K562 (cell line): ENCODE results near the gene ANP32B. TPM values are rescaled to one million over a fixed set of nuclear protein-coding genes. Genes with fewer than 3 reads are reported as not detected.
A peak's percentile ranks its signal among the peaks of the same experiment; 100 is the strongest.

Experiments
- ARID1B ChIP-seq: fragments of 450-650 bp; IDR thresholded peaks from 2 replicates; pipeline ENCODE4 v1.6.1; 2016; ENCODE audit warnings: antibody characterized with exemption, mild to moderate bottlenecking, inconsistent platforms
- C11orf30 ChIP-seq: fragments of 450-650 bp; IDR thresholded peaks from 2 replicates; pipeline ENCODE4 v1.6.1; 2016; ENCODE audit warnings: low read depth, mild to moderate bottlenecking
- DACH1 ChIP-seq: fragments of 450-650 bp; IDR thresholded peaks from 2 replicates; pipeline ENCODE4 v1.6.1; 2018; ENCODE audit not compliant: partially characterized antibody
- DPF2 ChIP-seq: fragments of 450-650 bp; IDR thresholded peaks from 2 replicates; pipeline ENCODE4 v1.6.1; 2016
- EZH2 ChIP-seq: IDR thresholded peaks from 2 replicates; pipeline ENCODE4 v1.6.1; 2012; ENCODE audit warnings: low read depth, mild to moderate bottlenecking, inconsistent platforms, low read length, borderline replicate concordance
- FOXJ2 ChIP-seq: fragments of 200-800 bp; sonication (Bioruptor generic); IDR thresholded peaks from 2 replicates; pipeline ENCODE4 v1.6.1; 2016; ENCODE audit warnings: missing genetic modification characterization, missing compliant biosample characterization
- HMG20A ChIP-seq: fragments of 450-650 bp; formaldehyde crosslinking; conservative IDR thresholded peaks from 2 replicates; pipeline ENCODE4 v1.4.0; 2020; ENCODE audit warnings: mild to moderate bottlenecking, mixed read lengths
- ILF3 ChIP-seq: fragments of 450-650 bp; IDR thresholded peaks from 2 replicates; pipeline ENCODE4 v1.6.1; 2018; ENCODE audit warnings: antibody characterized with exemption, mild to moderate bottlenecking, moderate library complexity, borderline replicate concordance
- IRF2 ChIP-seq: sonication (generic); formaldehyde crosslinking; IDR thresholded peaks from 2 replicates; pipeline ENCODE4 v1.8.1; 2022; ENCODE audit warnings: mild to moderate bottlenecking, missing genetic modification reagents
- MED1 ChIP-seq: sonication (generic); formaldehyde crosslinking; IDR thresholded peaks from 2 replicates; pipeline ENCODE4 v1.8.1; 2023; ENCODE audit warnings: missing genetic modification reagents, borderline replicate concordance
- MTA1 ChIP-seq: fragments of 450-650 bp; IDR thresholded peaks from 2 replicates; pipeline ENCODE4 v1.6.1; 2017; ENCODE audit warnings: borderline replicate concordance
- POLR2AphosphoS5 ChIP-seq: IDR thresholded peaks from 2 replicates; pipeline ENCODE4 v1.6.1; 2011; ENCODE audit warnings: mild to moderate bottlenecking, low read depth, low read length, moderate library complexity; ENCODE audit not compliant: control insufficient read depth, insufficient read depth
- RBM17 ChIP-seq: fragments of 200-400 bp; formaldehyde crosslinking; IDR thresholded peaks from 2 replicates; pipeline ENCODE4 v1.6.1; 2017; ENCODE audit warnings: low read depth, mild to moderate bottlenecking, low read length, borderline replicate concordance
- RHOXF2B ChIP-seq: fragments of 250-450 bp; sonication (Bioruptor Pico); conservative IDR thresholded peaks from 2 replicates; pipeline ENCODE4 v1.5.1; 2021
- SMAD1 ChIP-seq: fragments of 150-350 bp; IDR thresholded peaks from 2 replicates; pipeline ENCODE4 v1.6.1; 2014; ENCODE audit warnings: low read length, low read depth; ENCODE audit not compliant: partially characterized antibody
- SUPT5H ChIP-seq: fragments of 450-650 bp; IDR thresholded peaks from 2 replicates; pipeline ENCODE4 v1.6.1; 2016
- TBP ChIP-seq: optimal IDR thresholded peaks from 2 replicates; pipeline ENCODE3; 2011; ENCODE audit warnings: low read depth, low read length, improper control_type of control experiment
- ZSCAN29 ChIP-seq: fragments of 450-650 bp; IDR thresholded peaks from 2 replicates; pipeline ENCODE4 v1.6.1; 2017
- polyA plus RNA-seq, 8 experiments: library from polyadenylated mRNA; depleted of rRNA in 4 of 8; stranded (reverse) in 5 of 8; unstranded in 3 of 8; fragments of >200 nt; fragmentation: Nextera tagmentation in 2 of 8; fragmentation: Illumina TruSeq in 1 of 8; extraction: Ambion mirVana in 2 of 8; extraction: Trizol in 1 of 8; gene quantifications; 2 replicates each; pipeline versions ENCODE4 v1.2.1 to v1.2.3, GENCODE V29; 2011 to 2014; ENCODE audit warnings: inconsistent platforms in 1 of 8, missing spikeins in 1 of 8
- total RNA-seq, 7 experiments: library from RNA; depleted of rRNA in 6 of 7; stranded (reverse); fragments of >200 nt in 6 of 7; fragmentation: Illumina TruSeq in 2 of 7; extraction: Trizol in 2 of 7; gene quantifications; 2 replicates each; pipeline versions ENCODE4 v1.2.1 to v1.2.3, GENCODE V29; 2011 to 2021; ENCODE audit warnings: low replicate concordance in 1 of 7
- TF ChIP-seq, protein P1 (sequence below): fragments of 250-450 bp; sonication (Bioruptor Pico); IDR thresholded peaks from 2 replicates; pipeline ENCODE4 v1.8.0; 2022; ENCODE audit warnings: inconsistent platforms
- TF ChIP-seq, protein P2 (sequence below), 2 experiments: IDR thresholded peaks; 2 replicates each; pipeline ENCODE4 v1.6.1; 2011; ENCODE audit warnings: borderline replicate concordance in 1 of 2, control low read depth in 1 of 2, low read depth in 1 of 2, low read length in 1 of 2, mild to moderate bottlenecking in 1 of 2, mixed read lengths in 1 of 2, moderate library complexity in 1 of 2; ENCODE audit not compliant: insufficient read depth in 1 of 2, insufficient read length in 1 of 2, poor library complexity in 1 of 2, severe bottlenecking in 1 of 2; ENCODE audit errors: extremely low read depth in 1 of 2
- TF ChIP-seq, protein P3 (sequence below): fragments of 250-450 bp; sonication (Bioruptor Pico); IDR thresholded peaks from 2 replicates; pipeline ENCODE4 v1.5.0; 2021
- TF ChIP-seq, protein P4 (sequence below): fragments of 250-450 bp; sonication (Bioruptor Pico); IDR thresholded peaks from 2 replicates; pipeline ENCODE4 v1.5.1; 2021; ENCODE audit warnings: mild to moderate bottlenecking
- TF ChIP-seq, protein P5 (sequence below): sonication (generic); IDR thresholded peaks from 2 replicates; pipeline ENCODE4 v1.6.1; 2016

Gene ANP32B
- total and polyA plus RNA-seq, 9 of the 15 experiments (the other 6 are each of a cell fraction or from before 2014, with no cell fraction given): 68.9 to 815 (median 141) TPM

DNA sequence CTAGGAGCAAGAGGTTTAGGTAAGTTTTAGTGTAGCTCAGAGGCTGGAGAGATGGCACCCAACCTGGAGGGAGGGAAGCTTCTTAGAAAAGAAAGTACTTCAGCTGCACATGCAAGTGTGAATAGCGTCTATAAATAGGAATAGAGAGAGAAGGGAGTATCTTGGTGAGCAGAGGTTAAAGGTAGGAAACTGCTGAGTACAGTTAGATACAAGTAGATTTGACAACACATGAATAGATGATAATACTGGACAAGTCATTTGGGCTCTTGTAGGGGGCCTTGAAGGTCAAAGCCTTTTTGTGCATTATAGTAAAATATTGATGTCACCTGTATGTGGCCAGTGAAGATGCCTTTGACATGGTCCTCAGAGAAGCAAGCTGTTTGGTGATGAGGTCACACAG lies 34.2 kb downstream of the ANP32B start (continued):
- TF ChIP-seq, protein P1, sequence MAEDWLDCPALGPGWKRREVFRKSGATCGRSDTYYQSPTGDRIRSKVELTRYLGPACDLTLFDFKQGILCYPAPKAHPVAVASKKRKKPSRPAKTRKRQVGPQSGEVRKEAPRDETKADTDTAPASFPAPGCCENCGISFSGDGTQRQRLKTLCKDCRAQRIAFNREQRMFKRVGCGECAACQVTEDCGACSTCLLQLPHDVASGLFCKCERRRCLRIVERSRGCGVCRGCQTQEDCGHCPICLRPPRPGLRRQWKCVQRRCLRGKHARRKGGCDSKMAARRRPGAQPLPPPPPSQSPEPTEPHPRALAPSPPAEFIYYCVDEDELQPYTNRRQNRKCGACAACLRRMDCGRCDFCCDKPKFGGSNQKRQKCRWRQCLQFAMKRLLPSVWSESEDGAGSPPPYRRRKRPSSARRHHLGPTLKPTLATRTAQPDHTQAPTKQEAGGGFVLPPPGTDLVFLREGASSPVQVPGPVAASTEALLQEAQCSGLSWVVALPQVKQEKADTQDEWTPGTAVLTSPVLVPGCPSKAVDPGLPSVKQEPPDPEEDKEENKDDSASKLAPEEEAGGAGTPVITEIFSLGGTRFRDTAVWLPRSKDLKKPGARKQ (CRISPR knock-in tag): no peak
- no peak for TF ChIP-seq ARID1B
- TF ChIP-seq C11orf30: peak; percentile 26; the same call in 1 of the 2 replicates
- no peak for TF ChIP-seq IRF2 (CRISPR knock-in tag)
- no peak for TF ChIP-seq FOXJ2 (tag)
- TF ChIP-seq ILF3: 0 out of 2 replicates have a peak, but pooled peaks have one; percentile 55
- no peak for TF ChIP-seq HMG20A (CRISPR knock-in tag)
- no peak for TF ChIP-seq MTA1
- peak; percentile 73 for TF ChIP-seq SUPT5H
- 0 out of 2 replicates have a peak, but pooled peaks have one; percentile 42 for TF ChIP-seq ZSCAN29
- TF ChIP-seq, protein P2, sequence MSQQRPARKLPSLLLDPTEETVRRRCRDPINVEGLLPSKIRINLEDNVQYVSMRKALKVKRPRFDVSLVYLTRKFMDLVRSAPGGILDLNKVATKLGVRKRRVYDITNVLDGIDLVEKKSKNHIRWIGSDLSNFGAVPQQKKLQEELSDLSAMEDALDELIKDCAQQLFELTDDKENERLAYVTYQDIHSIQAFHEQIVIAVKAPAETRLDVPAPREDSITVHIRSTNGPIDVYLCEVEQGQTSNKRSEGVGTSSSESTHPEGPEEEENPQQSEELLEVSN (IDR thresholded peaks at IDR 0.05; ENCODE audit: borderline replicate concordance in 1 of 2, extremely low read depth in 1 of 2, insufficient read depth in 1 of 2, insufficient read length in 1 of 2, low read depth in 1 of 2, low read length in 1 of 2, poor library complexity in 1 of 2, severe bottlenecking in 1 of 2): no peak
- peak; percentile 65; the same call in 1 of the 2 replicates for TF ChIP-seq POLR2AphosphoS5
- TF ChIP-seq MED1 (CRISPR knock-in tag): no peak
- TF ChIP-seq RBM17: no peak
- no peak for TF ChIP-seq TBP
- TF ChIP-seq SMAD1: no peak
- TF ChIP-seq DPF2: no peak
- no peak for TF ChIP-seq EZH2
- TF ChIP-seq, protein P3, sequence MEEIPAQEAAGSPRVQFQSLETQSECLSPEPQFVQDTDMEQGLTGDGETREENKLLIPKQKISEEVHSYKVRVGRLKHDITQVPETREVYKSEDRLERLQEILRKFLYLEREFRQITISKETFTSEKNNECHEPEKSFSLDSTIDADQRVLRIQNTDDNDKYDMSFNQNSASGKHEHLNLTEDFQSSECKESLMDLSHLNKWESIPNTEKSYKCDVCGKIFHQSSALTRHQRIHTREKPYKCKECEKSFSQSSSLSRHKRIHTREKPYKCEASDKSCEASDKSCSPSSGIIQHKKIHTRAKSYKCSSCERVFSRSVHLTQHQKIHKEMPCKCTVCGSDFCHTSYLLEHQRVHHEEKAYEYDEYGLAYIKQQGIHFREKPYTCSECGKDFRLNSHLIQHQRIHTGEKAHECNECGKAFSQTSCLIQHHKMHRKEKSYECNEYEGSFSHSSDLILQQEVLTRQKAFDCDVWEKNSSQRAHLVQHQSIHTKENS (CRISPR knock-in tag): no peak
- TF ChIP-seq, protein P4, sequence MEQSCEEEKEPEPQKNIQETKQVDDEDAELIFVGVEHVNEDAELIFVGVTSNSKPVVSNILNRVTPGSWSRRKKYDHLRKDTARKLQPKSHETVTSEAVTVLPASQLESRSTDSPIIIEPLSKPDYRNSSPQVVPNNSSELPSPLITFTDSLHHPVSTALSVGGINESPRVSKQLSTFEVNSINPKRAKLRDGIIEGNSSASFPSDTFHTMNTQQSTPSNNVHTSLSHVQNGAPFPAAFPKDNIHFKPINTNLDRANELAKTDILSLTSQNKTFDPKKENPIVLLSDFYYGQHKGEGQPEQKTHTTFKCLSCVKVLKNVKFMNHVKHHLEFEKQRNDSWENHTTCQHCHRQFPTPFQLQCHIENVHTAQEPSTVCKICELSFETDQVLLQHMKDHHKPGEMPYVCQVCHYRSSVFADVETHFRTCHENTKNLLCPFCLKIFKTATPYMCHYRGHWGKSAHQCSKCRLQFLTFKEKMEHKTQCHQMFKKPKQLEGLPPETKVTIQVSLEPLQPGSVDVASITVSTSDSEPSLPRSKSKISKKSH (CRISPR knock-in tag): no peak
- TF ChIP-seq, protein P5, sequence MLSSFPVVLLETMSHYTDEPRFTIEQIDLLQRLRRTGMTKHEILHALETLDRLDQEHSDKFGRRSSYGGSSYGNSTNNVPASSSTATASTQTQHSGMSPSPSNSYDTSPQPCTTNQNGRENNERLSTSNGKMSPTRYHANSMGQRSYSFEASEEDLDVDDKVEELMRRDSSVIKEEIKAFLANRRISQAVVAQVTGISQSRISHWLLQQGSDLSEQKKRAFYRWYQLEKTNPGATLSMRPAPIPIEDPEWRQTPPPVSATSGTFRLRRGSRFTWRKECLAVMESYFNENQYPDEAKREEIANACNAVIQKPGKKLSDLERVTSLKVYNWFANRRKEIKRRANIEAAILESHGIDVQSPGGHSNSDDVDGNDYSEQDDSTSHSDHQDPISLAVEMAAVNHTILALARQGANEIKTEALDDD: peak; percentile 33; the same call in 1 of the 2 replicates
- TF ChIP-seq RHOXF2B: no peak
- TF ChIP-seq DACH1: no peak
